Stimulated activated CD8-positive, alpha-beta memory T cell treated with anti-CD3 and anti-CD28 coated beads, Interleukin-7, amount 100 ng/mL, for 48 hours (primary cell): ENCODE data around the gene ILF2.
"Not testable (repeated sequence)": the region's sequence is repeated elsewhere in the genome, so short reads cannot be mapped to it uniquely, and the experiment has no call there.

Experiments used
- DNase-seq, 2 donors: peaks; one replicate each; pipeline ENCODE4 v3.0.0-alpha.2; 2020; ENCODE audit warnings: low read depth in 1 of 2; ENCODE audit errors: extremely low read depth in 1 of 2

Gene ILF2

GRCh38 chr1:153649863-153650235, 20.9 kb downstream of the ILF2 start:
- no peak for DNase-seq

GRCh38 chr1:153649137-153649862, 21.5 kb downstream of the ILF2 start:
- no peak for DNase-seq

GRCh38 chr1:153648000-153648643, 22.7 kb downstream of the ILF2 start:
- no peak for DNase-seq

DNA sequence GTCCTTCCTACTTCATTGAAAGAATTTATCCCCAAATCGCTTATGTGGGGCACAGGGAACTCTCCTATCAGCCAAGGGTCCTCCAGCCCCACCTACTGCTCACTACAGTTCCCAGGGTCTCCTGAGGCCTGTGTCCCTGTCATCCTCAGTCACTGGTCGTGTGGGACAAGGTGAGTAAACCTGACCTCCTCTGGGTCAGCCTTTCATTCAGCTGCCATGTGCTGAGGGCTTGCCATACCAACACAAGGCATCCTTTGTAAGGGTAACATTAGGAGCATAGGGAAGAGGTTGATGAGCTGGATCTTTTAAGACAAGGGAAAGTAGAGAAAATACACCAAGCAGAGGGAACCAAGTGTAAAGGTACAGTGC, 23.5 kb downstream of the ILF2 start:
- no peak for DNase-seq

DNA sequence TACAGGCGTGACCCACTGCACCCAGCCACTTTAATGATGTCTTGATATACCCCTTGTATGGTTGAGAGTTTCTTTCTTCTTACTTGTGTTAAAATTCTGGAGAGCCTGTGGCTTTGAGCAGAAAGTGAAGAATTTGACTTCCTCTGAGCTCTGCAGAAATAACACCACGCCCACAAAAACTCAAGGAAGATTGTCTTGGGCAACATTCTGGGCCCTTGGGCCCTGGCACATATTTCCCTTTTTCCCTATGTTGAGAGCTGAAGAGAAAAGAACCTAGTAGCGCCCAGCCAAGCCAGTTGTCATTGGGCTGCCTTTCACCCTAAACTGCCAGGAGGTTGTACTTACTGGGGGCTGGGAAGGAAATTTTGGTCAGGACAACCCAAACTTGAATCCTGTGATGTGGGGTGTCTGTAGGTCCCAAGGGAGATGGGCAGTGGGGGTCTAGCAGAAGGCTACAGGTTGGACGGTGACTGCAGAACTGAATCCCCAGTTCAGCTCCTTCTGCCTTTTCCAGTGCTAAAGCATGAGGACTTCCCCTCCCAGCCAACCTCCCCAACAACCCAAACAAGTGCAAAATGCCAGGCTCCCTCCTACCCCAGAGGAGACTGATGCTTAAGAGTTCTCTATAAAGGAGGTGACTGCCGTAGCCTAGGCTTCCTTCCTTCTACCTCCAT, 24.0 kb downstream of the ILF2 start:
- DNase-seq: no peak

GRCh38 chr1:153643816-153644215, 27.0 kb downstream of the ILF2 start:
- no peak for DNase-seq

DNA sequence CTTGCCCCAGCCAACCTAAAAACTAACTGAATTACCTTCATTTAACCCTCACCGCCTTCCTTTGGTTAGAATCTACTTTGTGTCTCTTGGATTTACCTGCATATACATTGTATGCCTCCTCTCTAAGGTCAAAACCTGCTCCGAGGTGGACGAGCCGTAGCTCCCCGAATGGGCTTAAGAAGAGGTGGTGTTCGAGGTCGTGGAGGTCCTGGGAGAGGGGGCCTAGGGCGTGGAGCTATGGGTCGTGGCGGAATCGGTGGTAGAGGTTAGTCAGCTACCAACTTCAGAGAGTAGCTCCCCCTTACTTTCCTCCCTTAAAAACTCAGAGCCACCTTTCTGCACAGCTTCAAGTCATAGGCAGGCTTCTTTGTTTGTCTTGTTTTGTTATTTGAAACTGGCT, 27.7 kb downstream of the ILF2 start:
- no peak for DNase-seq

GRCh38 chr1:153642161-153642560, 28.6 kb downstream of the ILF2 start:
- DNase-seq: no peak

DNA sequence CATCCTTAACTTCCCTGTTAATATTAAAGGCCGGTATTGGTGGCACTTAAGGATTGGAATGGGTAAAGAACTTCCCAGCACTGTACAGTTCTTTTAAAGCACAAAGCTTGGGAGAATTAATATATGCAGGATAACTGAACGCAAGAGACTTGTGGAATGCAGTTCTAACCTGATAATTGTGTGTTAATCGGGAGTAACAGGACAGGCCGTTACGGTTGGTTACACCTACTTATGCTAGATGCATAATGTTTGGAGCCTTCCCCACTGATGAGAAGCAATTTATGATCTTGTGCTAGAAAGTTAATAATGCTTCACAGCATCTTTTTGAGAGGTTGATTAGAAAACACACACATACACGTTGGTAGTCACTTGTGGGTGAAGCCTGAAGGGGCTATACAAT, 29.9 kb downstream of the ILF2 start:
- no peak for DNase-seq

DNA sequence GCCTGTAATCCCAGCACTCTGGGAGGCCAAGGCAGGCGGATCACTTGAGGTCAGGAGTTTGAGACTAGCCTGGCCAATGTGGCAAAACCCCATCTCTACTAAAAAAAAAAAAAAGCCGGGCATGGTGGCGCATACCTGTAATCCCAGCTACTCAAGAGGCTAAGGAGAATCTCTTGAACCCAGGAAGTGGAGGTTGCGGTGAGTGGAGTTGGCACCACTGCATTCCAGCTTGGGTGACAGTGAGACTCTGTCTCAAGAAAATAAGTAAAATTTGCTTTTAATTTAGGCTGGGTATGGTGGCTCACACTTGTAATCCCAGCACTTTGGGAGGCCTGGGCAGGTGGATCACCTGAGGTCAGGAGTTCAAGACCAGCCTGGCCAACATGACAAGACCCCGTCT, 30.6 kb downstream of the ILF2 start:
- not testable (repeated sequence) for DNase-seq

DNA sequence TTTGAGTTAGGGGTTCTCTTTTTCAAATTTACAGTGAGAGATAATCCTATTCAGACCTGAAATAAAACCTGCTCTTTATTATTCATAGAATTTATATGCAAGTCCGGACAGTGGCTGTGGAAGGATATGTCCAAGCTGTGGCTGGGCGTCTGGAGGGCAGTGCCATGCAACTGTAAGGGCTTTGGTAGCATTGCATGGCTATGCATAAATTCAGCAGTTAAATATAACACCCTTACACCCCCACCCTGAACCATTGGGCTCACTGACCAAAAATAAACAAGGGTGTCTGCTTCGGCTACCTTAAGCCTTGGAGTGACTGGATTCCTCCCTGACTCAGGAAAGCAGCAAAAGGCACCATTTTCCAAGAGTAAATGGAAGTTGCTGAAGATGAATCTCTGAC, 31.5 kb downstream of the ILF2 start:
- DNase-seq: no peak

DNA sequence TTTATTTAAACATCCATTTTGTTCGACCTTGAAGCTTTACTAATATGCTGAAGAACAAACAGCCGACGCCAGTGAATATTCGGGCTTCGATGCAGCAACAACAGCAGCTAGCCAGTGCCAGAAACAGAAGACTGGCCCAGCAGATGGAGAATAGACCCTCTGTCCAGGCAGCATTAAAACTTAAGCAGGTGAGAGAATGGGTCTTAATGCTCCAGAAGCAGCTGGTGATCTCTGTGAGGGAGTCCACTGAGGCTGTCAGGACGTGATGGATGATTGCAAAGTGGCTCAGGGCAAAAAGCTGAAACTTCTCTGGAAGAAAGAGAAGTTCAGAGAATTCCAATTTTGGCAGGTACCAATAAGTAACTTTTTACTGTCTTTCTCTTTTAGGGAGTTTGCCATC, 32.5 kb downstream of the ILF2 start:
- DNase-seq: no peak

DNA sequence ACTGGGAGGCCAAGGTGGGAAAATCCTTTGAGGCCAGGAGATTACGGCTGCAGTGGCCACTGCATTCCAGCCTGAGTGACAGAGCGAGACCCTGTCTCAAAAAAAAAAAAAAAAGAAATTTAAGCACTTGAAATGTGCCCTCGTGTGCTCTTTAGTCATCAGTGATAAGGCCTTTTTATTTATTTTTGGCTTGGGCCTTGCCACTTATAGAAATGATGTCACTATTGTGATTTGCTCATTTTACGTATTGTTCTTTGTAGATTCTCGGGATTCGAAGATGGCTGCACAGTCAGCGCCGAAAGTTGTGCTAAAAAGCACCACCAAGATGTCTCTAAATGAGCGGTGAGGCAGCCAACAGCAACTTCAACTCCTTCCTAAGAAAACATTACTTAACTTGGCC, 34.5 kb downstream of the ILF2 start:
- no peak for DNase-seq

- no peak for DNase-seq
These were observed 34.9 kb downstream of the ILF2 start for GRCh38 chr1:153635872-153636271.

DNA sequence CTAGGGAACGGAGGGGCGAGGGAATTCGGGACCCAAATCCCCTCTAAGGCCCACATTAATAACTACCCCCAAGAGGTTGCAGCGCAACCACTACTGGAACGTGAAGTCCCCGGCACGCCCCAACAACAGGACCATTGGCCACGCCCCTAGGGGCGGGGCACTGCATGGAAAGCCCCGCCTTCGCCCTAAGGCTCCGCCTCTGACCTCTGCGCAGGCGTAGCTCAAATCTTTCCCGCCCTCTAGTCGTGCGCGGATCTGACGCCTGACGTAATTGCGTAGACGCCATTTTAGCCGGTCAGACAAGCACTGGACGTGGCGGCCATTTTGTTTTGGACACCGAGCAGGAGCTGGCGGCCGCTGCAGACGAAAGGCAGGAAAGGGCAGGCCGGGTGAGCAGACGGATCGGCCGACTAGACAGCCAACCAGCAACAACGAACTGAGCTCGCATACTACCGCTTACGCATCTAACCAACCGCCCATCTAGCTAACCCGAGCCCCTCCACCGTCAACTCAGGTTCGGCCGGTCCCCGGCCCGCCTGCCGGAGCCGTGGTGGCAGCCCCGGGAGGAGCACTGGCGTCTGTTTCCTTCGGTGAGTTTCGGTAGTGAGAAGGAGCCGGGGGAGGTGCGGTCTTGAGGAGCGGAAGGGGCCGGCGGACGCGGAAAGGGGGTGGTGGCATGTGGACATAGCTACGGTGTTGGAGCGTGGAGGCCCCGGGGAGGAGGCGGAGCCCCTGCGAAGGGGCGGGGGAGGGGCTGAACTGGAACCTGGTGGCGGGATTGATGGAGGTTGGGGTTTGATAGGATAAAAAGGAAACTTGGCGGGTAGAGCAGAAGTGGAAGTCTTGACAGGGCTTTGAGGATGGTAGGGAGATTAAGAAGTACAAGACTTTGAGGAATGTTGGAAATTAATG, 36.8 kb downstream of the ILF2 start, which contains the start of gene CHTOP:
Gene CHTOP (plus strand): TSS at position 313 of the 912 bp plus-strand sequence. CDS start 2,523 bp downstream, outside the sequence.
- peak; percentile 92 to 96 for DNase-seq

- no peak for DNase-seq
These were observed 37.5 kb downstream of the ILF2 start for GRCh38 chr1:153633161-153633753.

DNA sequence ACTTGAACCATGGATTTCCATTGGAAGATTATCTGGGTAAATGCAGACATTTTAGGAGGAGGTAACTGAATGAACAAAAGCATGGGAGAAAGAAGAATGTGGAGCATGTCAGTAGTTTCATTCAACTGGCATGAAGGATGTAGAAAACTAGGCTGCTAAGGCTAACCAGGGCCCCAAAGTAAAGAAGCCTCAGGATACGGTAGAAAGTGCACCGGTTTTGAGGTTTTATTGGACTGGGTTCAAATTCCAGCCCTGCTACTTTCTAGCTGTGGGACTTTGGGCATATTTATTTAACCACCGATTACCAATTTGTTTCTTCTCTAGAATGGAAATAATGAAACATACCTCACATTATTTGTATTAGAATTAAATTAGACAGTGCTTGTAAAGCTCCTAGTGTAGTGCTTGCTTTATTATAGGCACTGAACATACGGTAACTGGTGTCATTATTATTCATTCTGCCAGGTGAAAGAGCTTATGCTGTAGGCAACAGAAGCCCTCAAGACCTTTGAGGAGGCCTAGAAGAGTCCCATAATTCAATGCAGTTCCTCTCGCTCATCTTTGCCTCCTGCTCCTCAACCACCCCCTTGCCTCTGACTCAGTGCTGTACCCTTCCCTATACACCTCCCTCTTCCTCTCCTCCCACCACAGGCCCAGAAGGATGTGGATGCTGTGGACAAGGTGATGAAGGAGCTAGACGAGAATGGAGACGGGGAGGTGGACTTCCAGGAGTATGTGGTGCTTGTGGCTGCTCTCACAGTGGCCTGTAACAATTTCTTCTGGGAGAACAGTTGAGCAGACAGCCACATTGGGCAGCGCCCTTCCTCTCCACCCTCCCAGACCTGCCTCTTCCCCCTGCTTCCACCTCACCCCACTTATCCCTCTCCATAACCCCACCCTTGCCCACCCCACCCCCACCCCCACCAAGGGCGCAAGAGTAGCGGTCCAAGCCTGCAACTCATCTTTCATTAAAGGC, 39.5 kb downstream of the ILF2 start:
- DNase-seq: no peak

DNA sequence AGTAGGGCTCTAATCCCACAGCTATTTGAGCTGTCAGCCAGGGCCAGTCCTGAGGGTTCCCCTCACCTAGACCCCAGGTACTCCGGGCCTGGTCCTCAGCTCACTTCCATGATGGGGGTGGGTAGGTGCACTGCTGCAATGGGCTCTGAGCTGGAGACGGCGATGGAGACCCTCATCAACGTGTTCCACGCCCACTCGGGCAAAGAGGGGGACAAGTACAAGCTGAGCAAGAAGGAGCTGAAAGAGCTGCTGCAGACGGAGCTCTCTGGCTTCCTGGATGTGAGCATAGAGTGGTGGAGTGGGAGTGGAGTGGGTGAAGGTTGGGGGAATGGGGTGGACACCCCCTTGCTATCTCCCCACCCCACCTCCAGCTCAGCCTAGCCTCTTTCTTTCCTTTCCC, 40.4 kb downstream of the ILF2 start:
- DNase-seq: no peak

GRCh38 chr1:153629971-153630370, 40.8 kb downstream of the ILF2 start:
- no peak for DNase-seq

DNA sequence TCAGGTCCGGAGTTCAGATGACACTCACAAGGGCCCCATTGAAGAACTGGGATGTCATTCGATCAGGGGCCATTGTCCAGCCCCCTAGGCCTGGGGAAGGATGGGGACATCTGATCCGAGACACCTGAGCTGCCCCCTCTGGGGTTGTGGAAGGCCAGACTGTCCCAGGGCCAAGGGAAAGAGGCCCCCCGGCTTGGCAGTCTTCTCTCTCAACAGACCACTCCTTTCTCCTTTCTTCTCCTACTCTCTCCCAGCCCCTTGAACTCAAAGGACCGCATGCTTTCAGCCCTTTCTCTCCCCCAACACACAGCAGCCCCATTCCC, 41.5 kb downstream of the ILF2 start:
- DNase-seq: no peak
